Gastroesophageal sphincter (tissue), 4 donors: ENCODE measurements around the gene SLC6A3. TPM values are rescaled to one million over a fixed set of nuclear protein-coding genes. Genes with fewer than 3 reads are reported as not detected.

Experiments used
- ATAC-seq: fragments of 150-250 bp; one replicate; pipeline ENCODE4 v1.9.1; 2016; ENCODE audit warnings: mild to moderate bottlenecking, moderate library complexity
- H3K27ac ChIP-seq, 4 donors: fragments of 200-600 bp; sonication (generic) in 3 of 4; 1 replicate in 3 of 4; 2 replicates in 1 of 4; pipeline ENCODE4 v1.5.1; 2016 to 2019
- H3K27me3 ChIP-seq: fragments of 200-600 bp; sonication (generic); one replicate; pipeline ENCODE4 v1.5.1; 2019
- H3K36me3 ChIP-seq, 2 donors: fragments of 200-600 bp; sonication (generic); one replicate each; pipeline ENCODE4 v1.5.1; 2019; ENCODE audit warnings: control low read depth in 1 of 2
- H3K4me1 ChIP-seq, 3 donors: fragments of 200-600 bp; sonication (generic); 1 replicate in 2 of 3; 2 replicates in 1 of 3; pipeline ENCODE4 v1.5.1; 2016 to 2019; ENCODE audit warnings: control low read depth in 2 of 3
- H3K4me3 ChIP-seq, 2 donors: fragments of 200-600 bp; sonication (generic); one replicate each; pipeline ENCODE4 v1.5.1; 2019; ENCODE audit warnings: mild to moderate bottlenecking in 1 of 2, moderate library complexity in 1 of 2
- H3K9me3 ChIP-seq, 3 donors: fragments of 200-600 bp; sonication (generic); one replicate each; pipeline ENCODE4 v1.5.1; 2017 to 2019; ENCODE audit warnings: control low read depth in 2 of 3
- CTCF ChIP-seq, 4 experiments: fragments of 200-600 bp in 2 of 4; fragments of 450-650 bp in 2 of 4; sonication (generic) in 1 of 4; IDR thresholded peaks; one replicate each; pipeline ENCODE4 v1.5.1; 2017 to 2019; ENCODE audit warnings: antibody characterized with exemption in 4 of 4, mild to moderate bottlenecking in 2 of 4, moderate library complexity in 2 of 4
- EP300 ChIP-seq: sonication (generic); formaldehyde crosslinking; IDR thresholded peaks from one replicate; pipeline ENCODE4 v1.6.1; 2017; ENCODE audit warnings: antibody characterized with exemption, mild to moderate bottlenecking
- POLR2A ChIP-seq, 2 donors: fragments of 450-650 bp; IDR thresholded peaks; one replicate each; pipeline ENCODE4 v1.6.1; 2017; ENCODE audit warnings: antibody characterized with exemption in 2 of 2, mild to moderate bottlenecking in 2 of 2, moderate library complexity in 1 of 2
- POLR2AphosphoS5 ChIP-seq: sonication (generic); formaldehyde crosslinking; IDR thresholded peaks from one replicate; pipeline ENCODE4 v1.6.1; 2017; ENCODE audit warnings: antibody characterized with exemption
- WGBS, 2 donors: methylation state at CpG; one replicate each; pipeline ENCODE4 v1.1.5; 2018; ENCODE audit warnings: low coverage in 1 of 2; 5-methylcytosine and 5-hydroxymethylcytosine counted together
- total RNA-seq, 4 donors: library from RNA; depleted of rRNA; stranded (reverse); fragments of >200 nt; gene quantifications; one replicate each; pipeline ENCODE4 v1.1.0, GENCODE V29; 2016

The SLC6A3 gene
- total RNA-seq, 4 donors from 2014 or later = not detected

GRCh38 chr5:1366514-1366913 lies 78.7 kb downstream of the SLC6A3 start:
- Histone ChIP-seq H3K9me3 (no peaks in the 10 kb centered on the region), H3K27ac (no peak overlapping the region), H3K4me1 (no peaks in the 10 kb centered on the region), H3K36me3 (no peaks in the 10 kb centered on the region), H3K27me3 (peaks cover 70% of the 10 kb centered on the region), H3K4me3 (no peak overlapping the region)
- ATAC-seq = no peak
- TF ChIP-seq POLR2A (IDR thresholded peaks at IDR 0.05) = no peak
- TF ChIP-seq POLR2AphosphoS5 = no peak
- TF ChIP-seq CTCF (IDR thresholded peaks at IDR 0.05) = no peak
- no peak for TF ChIP-seq EP300
- 87 to 94% methylated on average over 10 to 13 of the region's 14 CpGs for WGBS, 2 donors

- no peak overlapping the region for H3K27ac ChIP-seq
- H3K4me3 ChIP-seq = no peak overlapping the region
- no peaks in the 10 kb centered on the region for H3K9me3 ChIP-seq
- no peak for ATAC-seq
- WGBS, 2 donors = 73 to 100% methylated on average over 1 to 9 of the region's 9 CpGs
- no peaks in the 10 kb centered on the region for H3K36me3 ChIP-seq
- H3K4me1 ChIP-seq = no peaks in the 10 kb centered on the region
- TF ChIP-seq CTCF (IDR thresholded peaks at IDR 0.05) (no peak), EP300 (no peak), POLR2A (IDR thresholded peaks at IDR 0.05) (no peak), POLR2AphosphoS5 (no peak)
- peaks cover 88% of the 10 kb centered on the region for H3K27me3 ChIP-seq
Observed at GRCh38 chr5:1364211-1364610, 81.0 kb downstream of the SLC6A3 start.

- Histone ChIP-seq H3K4me3 (no peak overlapping the region), H3K4me1 (no peaks in the 10 kb centered on the region), H3K36me3 (no peaks in the 10 kb centered on the region), H3K9me3 (no peaks in the 10 kb centered on the region), H3K27ac (no peak overlapping the region), H3K27me3 (peaks cover 88% of the 10 kb centered on the region)
- no peak for TF ChIP-seq EP300
- no peak for TF ChIP-seq POLR2A (IDR thresholded peaks at IDR 0.05)
- TF ChIP-seq POLR2AphosphoS5 = no peak
- TF ChIP-seq CTCF (IDR thresholded peaks at IDR 0.05) = no peak
- ATAC-seq = no peak
- WGBS, 2 donors = 30 to 66% methylated on average over 2 to 9 of the region's 16 CpGs
Observed at GRCh38 chr5:1363581-1363980, 81.7 kb downstream of the SLC6A3 start.

- Histone ChIP-seq H3K27ac (no peak overlapping the region), H3K9me3 (no peaks in the 10 kb centered on the region), H3K27me3 (peaks cover 88% of the 10 kb centered on the region), H3K36me3 (no peaks in the 10 kb centered on the region), H3K4me3 (no peak overlapping the region), H3K4me1 (no peaks in the 10 kb centered on the region)
- ATAC-seq = no peak
- no peak for TF ChIP-seq POLR2A (IDR thresholded peaks at IDR 0.05)
- TF ChIP-seq POLR2AphosphoS5 = no peak
- TF ChIP-seq EP300 = no peak
- TF ChIP-seq CTCF (IDR thresholded peaks at IDR 0.05) = no peak
- 83% methylated on average over 1 of the region's 6 CpGs; no CpG with 5 or more reads in 1 of the 2 donors for WGBS, 2 donors
Observed at GRCh38 chr5:1363160-1363559, 82.1 kb downstream of the SLC6A3 start.

- ATAC-seq = no peak
Observed at GRCh38 chr5:1362242-1363015, 82.8 kb downstream of the SLC6A3 start.

More at GRCh38 chr5:1362242-1363015, 82.8 kb downstream of the SLC6A3 start:
- 75 to 77% methylated on average over 18 of the region's 29 CpGs for WGBS, 2 donors
- no peaks in the 10 kb centered on the region for H3K9me3 ChIP-seq
- no peaks in the 10 kb centered on the region for H3K36me3 ChIP-seq
- no peak overlapping the region for H3K27ac ChIP-seq
- H3K4me1 ChIP-seq = no peaks in the 10 kb centered on the region
- TF ChIP-seq POLR2AphosphoS5 (no peak), EP300 (no peak), POLR2A (IDR thresholded peaks at IDR 0.05) (no peak), CTCF (IDR thresholded peaks at IDR 0.05) (no peak)
- peaks cover 93% of the 10 kb centered on the region for H3K27me3 ChIP-seq
- no peak overlapping the region for H3K4me3 ChIP-seq
